NCI-H82 (cell line): ENCODE measurements around the gene SCN9A.
A peak's percentile ranks its signal among the peaks of the same experiment; 100 is the strongest.

ENCODE experiments used
- DNase-seq: peaks from one replicate; lab custom pipeline; 2025; lab: John Stamatoyannopoulos, UW

The SCN9A gene

DNA sequence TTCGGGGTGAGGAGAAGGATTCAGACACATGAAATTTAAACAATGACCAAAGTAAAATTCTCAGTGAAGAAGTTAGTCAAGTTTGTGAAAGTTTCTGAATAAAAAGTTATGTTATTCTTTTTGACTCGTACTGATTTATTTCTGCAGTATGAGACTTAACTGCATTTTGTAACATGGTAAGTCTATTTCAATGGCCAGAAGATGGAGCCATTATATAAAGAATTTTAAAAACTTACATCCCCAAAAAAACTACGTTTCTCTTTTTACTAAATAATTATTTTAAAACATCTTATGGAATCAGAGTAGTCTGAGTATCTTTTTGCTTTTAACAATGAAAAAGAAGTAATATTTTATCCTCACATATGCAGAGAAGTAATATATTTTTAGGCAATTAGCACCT lies 196.5 kb downstream of the SCN9A start:
- no peak for DNase-seq

DNA sequence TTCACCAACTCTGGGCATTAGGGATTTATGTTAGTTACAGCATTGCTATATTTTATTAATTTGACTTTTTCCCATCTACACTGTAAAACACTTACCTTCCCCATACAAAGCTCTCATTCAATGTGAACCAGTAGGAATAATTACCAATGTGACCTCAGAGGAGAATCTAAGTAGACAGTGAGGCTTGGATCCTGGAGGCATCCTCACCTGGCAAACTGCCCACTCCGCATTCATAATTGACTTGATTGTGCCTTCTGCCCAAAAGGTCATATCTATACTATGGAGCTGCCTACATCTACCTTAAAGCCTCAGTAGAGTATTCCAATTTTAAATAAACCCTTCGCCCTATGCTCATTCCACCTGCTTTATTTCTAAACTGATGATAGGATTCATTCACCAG lies 202.5 kb downstream of the SCN9A start:
- DNase-seq = peak; percentile 43

DNA sequence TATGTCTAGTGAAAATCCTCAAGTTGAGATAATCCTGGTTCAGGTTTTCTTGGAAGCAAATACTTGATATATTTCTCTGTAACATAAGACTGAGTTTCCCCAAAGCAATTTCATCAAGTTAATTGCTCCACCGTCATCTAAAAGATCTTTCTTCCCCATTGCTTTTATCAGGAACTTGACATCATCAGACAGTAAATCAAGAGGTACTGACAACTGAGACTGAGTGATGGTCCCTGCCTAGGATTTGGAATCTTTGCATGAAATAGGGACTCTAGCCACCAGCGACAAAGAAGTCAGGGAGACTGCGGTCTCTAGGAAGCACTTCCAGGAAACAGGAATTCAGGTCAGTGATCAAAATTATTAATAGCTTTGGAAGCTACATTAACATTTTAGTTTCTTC lies 204.5 kb downstream of the SCN9A start:
- no peak for DNase-seq

DNA sequence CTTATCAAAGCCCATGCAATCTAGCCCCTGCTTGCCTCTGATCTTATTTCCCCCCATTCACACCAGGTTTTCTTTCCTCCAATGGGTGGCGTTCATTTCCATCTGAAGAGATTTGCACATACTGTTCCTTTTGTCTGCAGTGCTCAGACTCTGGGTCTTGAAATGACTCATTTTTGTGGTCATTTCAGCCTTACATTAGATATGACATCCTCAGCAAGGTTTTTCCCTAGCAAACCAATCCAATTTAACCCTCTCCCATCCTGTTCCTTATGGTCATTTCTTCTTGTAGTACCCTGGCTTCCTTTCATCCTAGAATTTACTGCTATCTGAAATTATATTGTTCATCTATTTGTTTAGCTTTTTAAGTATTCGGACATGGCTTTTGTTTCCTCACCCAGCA lies 205.4 kb downstream of the SCN9A start:
- DNase-seq = no peak

DNA sequence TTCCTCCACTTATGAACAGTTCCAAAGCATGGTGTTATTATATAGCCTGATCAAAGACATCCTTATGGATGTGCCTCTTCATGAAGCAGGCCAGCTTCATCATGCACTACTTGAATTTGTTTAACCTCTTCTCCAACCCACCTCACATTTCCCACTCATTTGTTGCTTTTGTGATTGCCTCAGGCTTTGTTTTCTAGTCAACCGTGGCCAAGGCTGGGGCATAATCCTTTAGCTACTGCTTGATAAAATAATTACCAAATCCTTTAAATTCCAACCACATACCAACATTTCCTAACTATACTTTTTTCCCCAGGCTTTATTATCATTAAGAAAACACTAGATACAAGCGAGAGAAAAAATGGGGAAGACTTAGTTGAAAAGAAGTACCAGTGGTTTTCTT lies 208.3 kb downstream of the SCN9A start:
- no peak for DNase-seq

- DNase-seq = no peak
Measured at GRCh38 chr2:166163775-166164174, 212.0 kb downstream of the SCN9A start.

DNA sequence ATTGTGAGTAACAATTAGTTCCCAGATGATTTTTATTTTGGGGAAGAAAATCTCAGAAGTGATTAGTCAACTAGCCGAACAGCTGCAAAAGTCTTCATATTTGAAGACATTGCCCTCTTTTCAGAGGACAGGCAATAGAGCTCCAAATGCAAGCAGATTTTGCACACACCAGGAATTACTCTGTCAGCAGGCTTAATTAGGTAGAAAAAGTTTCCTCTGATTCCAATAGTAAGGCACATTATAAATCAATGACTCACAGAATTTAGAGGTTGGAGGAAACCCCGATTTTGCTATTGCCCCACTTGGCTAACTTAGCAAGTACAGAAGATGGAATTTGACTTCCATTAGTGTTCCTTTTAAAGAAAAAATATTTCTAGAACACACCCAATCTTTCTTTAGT lies 217.2 kb downstream of the SCN9A start:
- DNase-seq = no peak

DNA sequence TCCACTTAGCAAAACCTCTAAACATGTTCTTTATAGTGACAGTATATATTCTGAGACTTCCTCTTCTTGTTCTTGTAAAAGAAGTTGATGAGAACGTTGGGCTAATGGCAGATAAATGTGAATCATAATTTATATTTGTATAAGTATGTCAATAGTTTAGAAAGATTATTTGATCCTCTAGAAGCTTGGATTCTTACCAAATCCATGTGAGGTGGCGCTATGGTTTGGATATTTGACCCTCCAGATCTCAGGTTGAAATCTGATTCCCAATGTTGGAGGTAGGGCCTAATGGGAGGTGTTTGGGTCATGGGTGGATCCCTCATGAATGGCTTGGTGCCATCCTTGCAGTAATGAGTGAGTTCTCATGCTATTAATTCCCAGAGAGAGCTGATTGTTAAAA lies 218.2 kb downstream of the SCN9A start:
- DNase-seq = no peak

DNA sequence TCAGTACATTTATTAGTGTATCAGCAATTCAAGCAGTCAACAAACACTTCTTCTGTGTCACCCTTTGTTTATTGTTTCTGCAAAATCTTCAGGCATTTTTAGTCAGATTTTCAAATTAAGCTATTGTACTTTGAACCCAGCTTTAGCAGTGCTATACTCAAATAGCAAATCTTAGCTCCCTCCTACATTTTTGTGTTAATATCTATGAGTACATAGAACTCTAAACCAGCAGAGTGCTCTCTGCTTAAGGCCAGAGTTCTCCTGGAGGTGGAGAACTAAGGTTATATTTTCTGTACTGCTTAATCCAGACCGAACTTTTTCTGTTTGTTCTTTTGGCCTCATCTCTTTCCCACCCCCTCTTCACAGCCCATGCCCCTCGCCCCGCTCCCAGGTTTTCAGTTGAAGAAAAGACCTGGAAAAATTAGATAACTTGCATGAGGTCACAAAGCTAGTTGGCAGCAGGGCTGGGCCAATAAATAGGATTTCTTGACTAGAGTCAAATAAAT lies 218.7 kb downstream of the SCN9A start:
- DNase-seq = no peak

DNA sequence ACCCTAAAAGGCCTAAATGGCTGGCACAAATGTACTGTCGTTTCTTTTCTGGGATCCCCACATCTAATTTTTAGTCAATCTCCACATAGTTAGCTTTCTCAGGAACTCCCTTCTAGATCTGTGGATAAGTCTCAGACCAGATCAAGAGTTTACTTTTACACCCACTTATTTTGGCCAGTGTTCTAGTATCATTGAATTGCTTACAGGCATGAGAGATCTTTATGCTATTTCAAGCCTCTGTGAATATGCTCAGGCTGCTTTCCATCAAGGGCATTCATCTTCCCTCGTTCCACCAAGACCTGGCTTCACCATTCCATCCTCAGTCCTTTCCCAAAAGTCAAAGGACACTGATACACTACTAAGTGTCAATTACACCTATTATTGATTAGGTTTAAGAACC lies 220.2 kb downstream of the SCN9A start:
- DNase-seq = no peak

GRCh38 chr2:166154685-166155338 lies 220.9 kb downstream of the SCN9A start:
- DNase-seq = no peak

GRCh38 chr2:166152064-166152463 lies 223.7 kb downstream of the SCN9A start:
- no peak for DNase-seq

DNA sequence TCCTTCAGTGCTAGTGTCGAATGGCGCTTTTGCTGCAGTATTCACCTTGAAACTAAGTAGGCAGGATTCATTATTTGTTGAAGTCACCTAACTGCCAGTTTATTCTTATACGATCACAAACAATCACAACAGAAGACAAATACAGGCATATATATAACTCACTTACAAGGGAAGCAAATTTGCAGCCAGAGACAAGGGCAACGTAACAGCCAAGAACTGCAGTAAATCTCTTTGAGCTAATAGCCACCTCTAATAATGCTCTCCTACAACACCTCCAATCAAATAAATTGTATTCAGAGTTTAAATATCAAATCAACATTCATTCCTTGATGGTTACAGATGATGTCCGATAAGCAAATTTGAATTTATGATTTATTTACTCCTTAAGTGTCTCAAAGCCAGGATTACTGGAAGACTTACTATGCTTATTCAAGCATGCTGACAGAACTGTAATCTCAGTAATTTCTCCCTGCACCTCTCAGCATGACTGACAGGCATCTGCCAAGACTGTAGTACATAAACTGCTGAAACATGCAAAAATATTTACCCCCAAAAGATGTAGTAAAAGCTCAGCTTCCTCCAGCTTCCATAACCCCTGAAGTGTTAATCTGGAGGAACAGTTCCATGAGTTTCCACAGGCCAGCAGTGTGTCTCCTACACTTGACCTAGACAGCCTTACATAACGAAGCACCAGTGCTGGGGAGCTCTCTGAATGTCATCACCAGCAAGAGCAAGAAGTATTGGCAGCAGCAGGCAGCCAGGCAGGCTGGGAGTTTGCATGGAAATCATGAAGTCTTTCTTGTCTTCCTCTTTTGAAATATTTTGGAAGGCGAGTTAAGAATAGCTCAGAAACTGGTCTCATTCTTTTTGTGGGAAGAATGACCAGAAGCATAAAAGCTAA lies 227.0 kb downstream of the SCN9A start:
- DNase-seq = peak; percentile 83

DNA sequence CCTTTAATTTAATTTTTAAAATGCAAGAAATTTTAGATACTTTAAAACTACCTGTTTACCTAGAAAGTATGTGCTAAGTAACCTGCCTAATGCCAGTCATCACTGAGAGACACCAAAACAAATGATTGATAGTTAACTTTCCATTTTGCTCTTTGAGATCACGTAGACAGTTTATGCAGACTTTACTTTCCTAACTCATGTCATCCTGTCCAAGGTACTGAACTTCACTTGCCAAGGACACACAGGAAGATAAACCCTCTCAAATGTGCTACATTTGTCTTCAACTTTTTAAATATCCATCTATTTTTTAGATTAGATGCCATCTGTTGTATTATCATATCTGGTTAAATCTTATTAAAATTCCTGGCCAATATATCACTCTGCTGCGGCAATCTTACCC lies 227.9 kb downstream of the SCN9A start:
- DNase-seq = no peak
